Dermis blood vessel endothelial cell (primary cell): ENCODE data around the gene TMEM215. TPM values are rescaled to one million over a fixed set of nuclear protein-coding genes. Genes with fewer than 3 reads are reported as not detected.

ENCODE experiments used
- total RNA-seq: library from RNA; depleted of rRNA; stranded (reverse); fragments of >200 nt; gene quantifications from 2 replicates; pipeline ENCODE4 v1.2.3, GENCODE V29; 2014

TMEM215 gene
- total RNA-seq, 1 donor from 2014 or later: not detected

Other genes starting within 250 kb of the TMEM215 start
- 1.3 and 2.6 TPM in 2 replicates for gene SMIM27, start 231.2 kb upstream of the TMEM215 start, total RNA-seq
- gene TOPORS, start 231.0 kb upstream of the TMEM215 start, total RNA-seq: 39.6 and 53.3 TPM in 2 replicates
- 33.5 and 49.0 TPM in 2 replicates for gene NDUFB6, start 210.4 kb upstream of the TMEM215 start, total RNA-seq
- under 0.01 TPM in 2 replicates for gene TAF1L, start 147.9 kb upstream of the TMEM215 start, total RNA-seq
- 21.3 and 28.5 TPM in 2 replicates for gene APTX, start 218.1 kb downstream of the TMEM215 start, total RNA-seq
- gene DNAJA1, start 241.7 kb downstream of the TMEM215 start, total RNA-seq: 134 and 149 TPM in 2 replicates